Measurements from ENCODE around the gene TSC22D3.

- TF ChIP-seq, protein P1, sequence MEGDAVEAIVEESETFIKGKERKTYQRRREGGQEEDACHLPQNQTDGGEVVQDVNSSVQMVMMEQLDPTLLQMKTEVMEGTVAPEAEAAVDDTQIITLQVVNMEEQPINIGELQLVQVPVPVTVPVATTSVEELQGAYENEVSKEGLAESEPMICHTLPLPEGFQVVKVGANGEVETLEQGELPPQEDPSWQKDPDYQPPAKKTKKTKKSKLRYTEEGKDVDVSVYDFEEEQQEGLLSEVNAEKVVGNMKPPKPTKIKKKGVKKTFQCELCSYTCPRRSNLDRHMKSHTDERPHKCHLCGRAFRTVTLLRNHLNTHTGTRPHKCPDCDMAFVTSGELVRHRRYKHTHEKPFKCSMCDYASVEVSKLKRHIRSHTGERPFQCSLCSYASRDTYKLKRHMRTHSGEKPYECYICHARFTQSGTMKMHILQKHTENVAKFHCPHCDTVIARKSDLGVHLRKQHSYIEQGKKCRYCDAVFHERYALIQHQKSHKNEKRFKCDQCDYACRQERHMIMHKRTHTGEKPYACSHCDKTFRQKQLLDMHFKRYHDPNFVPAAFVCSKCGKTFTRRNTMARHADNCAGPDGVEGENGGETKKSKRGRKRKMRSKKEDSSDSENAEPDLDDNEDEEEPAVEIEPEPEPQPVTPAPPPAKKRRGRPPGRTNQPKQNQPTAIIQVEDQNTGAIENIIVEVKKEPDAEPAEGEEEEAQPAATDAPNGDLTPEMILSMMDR (IDR thresholded peaks at IDR 0.05) = no peak
- TF ChIP-seq POLR2AphosphoS5 (IDR thresholded peaks at IDR 0.05) (no peak), EP300 (IDR thresholded peaks at IDR 0.05) (no peak), POLR2A (IDR thresholded peaks at IDR 0.05) (no peak)
These were observed 47.5 kb upstream of the TSC22D3 start for GRCh38 chrX:107823042-107823441.

Measured in upper lobe of left lung (tissue), 4 donors.